ENCODE measurements around the gene GFOD1.
A peak's percentile ranks its signal among the peaks of the same experiment; 100 is the strongest.

The GFOD1 gene

GRCh38 chr6:13479971-13480434, 7.4 kb downstream of the GFOD1 start:
- Histone ChIP-seq H4K91ac (ENCODE audit: low read depth, low read length, poor library complexity) (no peak overlapping the region), H3K18ac (ENCODE audit: low read length) (no peak overlapping the region), H3K4me2 (ENCODE audit: insufficient read depth, low read length, poor library complexity, severe bottlenecking) (no peak overlapping the region), H2BK5ac (ENCODE audit: low read length) (no peak overlapping the region), H2BK15ac (ENCODE audit: low read length) (no peak overlapping the region), H3K9me3 (replicated peaks in 1 of 2; ENCODE audit: control insufficient read depth in 2 of 2, insufficient read depth in 1 of 2, low read depth in 1 of 2, low read length in 2 of 2) (no peaks in the 10 kb centered on the region), H4K8ac (ENCODE audit: low read depth, low read length) (no peak overlapping the region), H2AFZ (ENCODE audit: low read length) (no peak overlapping the region), H3K23ac (ENCODE audit: low read depth, low read length, poor library complexity) (no peak overlapping the region), H3K27me3 (ENCODE audit: control insufficient read depth in 3 of 3, insufficient read depth in 3 of 3, low read depth in 1 of 3, low read length in 3 of 3) (peaks cover 0 to 6% (median 6%) of the 10 kb centered on the region in 3 experiments), H3K27ac (replicated peaks; ENCODE audit: low read length) (no peak overlapping the region), H3K36me3 (replicated peaks in 1 of 2; ENCODE audit: control insufficient read depth in 2 of 2, insufficient read depth in 2 of 2, low read length in 2 of 2) (no peaks in the 10 kb centered on the region), H2BK12ac (ENCODE audit: low read length) (no peak overlapping the region), H2AK5ac (ENCODE audit: low read depth, low read length) (no peak overlapping the region), H3K4ac (ENCODE audit: low read length) (no peak overlapping the region), H3K9ac (ENCODE audit: low read depth, low read length, poor library complexity) (no peak overlapping the region), H3K14ac (ENCODE audit: low read length) (no peak overlapping the region), H3K4me3 (ENCODE audit: low read length in 2 of 2) (peak overlapping the region in 1 of 2 donors; percentile 15), H2BK120ac (ENCODE audit: low read depth, low read length) (no peak overlapping the region), H3K79me1 (ENCODE audit: low read depth, low read length) (peaks cover 2% of the 10 kb centered on the region), H3K4me1 (ENCODE audit: control insufficient read depth in 2 of 2, insufficient read depth in 1 of 2, low read depth in 1 of 2, low read length in 2 of 2) (no peaks in the 10 kb centered on the region)
- DNase-seq (ENCODE audit: low spot score): no peak
- WGBS, 2 donors (ENCODE audit: extremely low coverage in 2 of 2, insufficient read length in 2 of 2, insufficient replicate concordance in 1 of 2): no CpG with 5 or more reads among the region's 4 CpGs

- Histone ChIP-seq H3K27ac (replicated peaks; ENCODE audit: low read length) (no peak overlapping the region), H4K91ac (ENCODE audit: low read depth, low read length, poor library complexity) (no peak overlapping the region), H3K79me1 (ENCODE audit: low read depth, low read length) (peaks cover 2% of the 10 kb centered on the region), H2BK12ac (ENCODE audit: low read length) (no peak overlapping the region), H3K4me1 (ENCODE audit: control insufficient read depth in 2 of 2, insufficient read depth in 1 of 2, low read depth in 1 of 2, low read length in 2 of 2) (no peaks in the 10 kb centered on the region), H3K4ac (ENCODE audit: low read length) (no peak overlapping the region), H3K23ac (ENCODE audit: low read depth, low read length, poor library complexity) (no peak overlapping the region), H2AK5ac (ENCODE audit: low read depth, low read length) (no peak overlapping the region), H3K36me3 (replicated peaks in 1 of 2; ENCODE audit: control insufficient read depth in 2 of 2, insufficient read depth in 2 of 2, low read length in 2 of 2) (no peaks in the 10 kb centered on the region), H4K8ac (ENCODE audit: low read depth, low read length) (no peak overlapping the region), H2AFZ (ENCODE audit: low read length) (no peak overlapping the region), H3K4me3 (ENCODE audit: low read length in 2 of 2) (no peak overlapping the region), H3K18ac (ENCODE audit: low read length) (no peak overlapping the region), H2BK15ac (ENCODE audit: low read length) (no peak overlapping the region), H3K27me3 (ENCODE audit: control insufficient read depth in 3 of 3, insufficient read depth in 3 of 3, low read depth in 1 of 3, low read length in 3 of 3) (peaks cover 0 to 6% (median 3%) of the 10 kb centered on the region in 3 experiments), H2BK120ac (ENCODE audit: low read depth, low read length) (no peak overlapping the region), H3K9me3 (replicated peaks in 1 of 2; ENCODE audit: control insufficient read depth in 2 of 2, insufficient read depth in 1 of 2, low read depth in 1 of 2, low read length in 2 of 2) (no peaks in the 10 kb centered on the region), H3K14ac (ENCODE audit: low read length) (no peak overlapping the region), H3K4me2 (ENCODE audit: insufficient read depth, low read length, poor library complexity, severe bottlenecking) (no peak overlapping the region), H2BK5ac (ENCODE audit: low read length) (no peak overlapping the region), H3K9ac (ENCODE audit: low read depth, low read length, poor library complexity) (no peak overlapping the region)
- no peak for DNase-seq (ENCODE audit: low spot score)
- WGBS, 2 donors (ENCODE audit: extremely low coverage in 2 of 2, insufficient read length in 2 of 2, insufficient replicate concordance in 1 of 2): no CpG with 5 or more reads among the region's 2 CpGs
Observed at GRCh38 chr6:13479206-13479800, 8.1 kb downstream of the GFOD1 start.

DNA sequence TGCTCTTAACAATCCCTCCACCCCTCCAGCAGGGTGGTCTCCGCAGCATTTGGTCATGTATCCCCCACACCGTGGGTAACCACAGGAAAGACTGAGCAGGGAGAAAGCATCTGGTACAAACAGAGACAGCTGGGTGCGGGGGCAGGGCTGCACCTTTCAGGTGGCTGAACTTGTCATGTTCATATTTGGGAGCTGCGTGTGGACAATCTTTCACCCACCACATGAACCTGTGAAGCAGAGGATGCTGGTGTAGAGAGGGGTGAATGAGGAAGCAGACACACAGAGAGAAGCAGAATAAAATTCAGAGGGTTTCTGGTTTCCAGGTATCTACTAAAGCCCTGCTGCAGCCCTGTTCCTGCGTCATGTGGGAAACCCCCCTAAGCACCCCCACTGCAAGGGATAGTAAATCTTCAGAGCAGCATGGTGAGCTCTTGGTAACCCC, 8.9 kb downstream of the GFOD1 start:
- no peak overlapping the region for H2BK120ac ChIP-seq (ENCODE audit: low read depth, low read length)
- no peak overlapping the region for H3K4ac ChIP-seq (ENCODE audit: low read length)
- H3K79me1 ChIP-seq (ENCODE audit: low read depth, low read length): peaks cover 2% of the 10 kb centered on the region
- WGBS, 2 donors (ENCODE audit: extremely low coverage in 2 of 2, insufficient read length in 2 of 2, insufficient replicate concordance in 1 of 2): no CpG with 5 or more reads among the region's 5 CpGs
- no peak overlapping the region for H4K91ac ChIP-seq (ENCODE audit: low read depth, low read length, poor library complexity)
- no peak overlapping the region for H3K4me3 ChIP-seq (ENCODE audit: low read length in 2 of 2)
- no peak for DNase-seq (ENCODE audit: low spot score)
- H2BK12ac ChIP-seq (ENCODE audit: low read length): no peak overlapping the region
- H2BK15ac ChIP-seq (ENCODE audit: low read length): no peak overlapping the region
- no peak overlapping the region for H2AFZ ChIP-seq (ENCODE audit: low read length)
- H4K8ac ChIP-seq (ENCODE audit: low read depth, low read length): no peak overlapping the region
- no peak overlapping the region for H3K14ac ChIP-seq (ENCODE audit: low read length)
- no peaks in the 10 kb centered on the region for H3K9me3 ChIP-seq (replicated peaks in 1 of 2; ENCODE audit: control insufficient read depth in 2 of 2, insufficient read depth in 1 of 2, low read depth in 1 of 2, low read length in 2 of 2)
- H3K18ac ChIP-seq (ENCODE audit: low read length): no peak overlapping the region
- H3K27ac ChIP-seq (replicated peaks; ENCODE audit: low read length): no peak overlapping the region
- no peak overlapping the region for H2BK5ac ChIP-seq (ENCODE audit: low read length)
- no peaks in the 10 kb centered on the region for H3K36me3 ChIP-seq (replicated peaks in 1 of 2; ENCODE audit: control insufficient read depth in 2 of 2, insufficient read depth in 2 of 2, low read length in 2 of 2)
- H3K4me2 ChIP-seq (ENCODE audit: insufficient read depth, low read length, poor library complexity, severe bottlenecking): no peak overlapping the region
- H3K27me3 ChIP-seq (ENCODE audit: control insufficient read depth in 3 of 3, insufficient read depth in 3 of 3, low read depth in 1 of 3, low read length in 3 of 3): peaks cover 0 to 1% (median 0%) of the 10 kb centered on the region in 3 experiments
- H3K4me1 ChIP-seq (ENCODE audit: control insufficient read depth in 2 of 2, insufficient read depth in 1 of 2, low read depth in 1 of 2, low read length in 2 of 2): no peaks in the 10 kb centered on the region
- H3K9ac ChIP-seq (ENCODE audit: low read depth, low read length, poor library complexity): no peak overlapping the region
- H2AK5ac ChIP-seq (ENCODE audit: low read depth, low read length): no peak overlapping the region
- H3K23ac ChIP-seq (ENCODE audit: low read depth, low read length, poor library complexity): no peak overlapping the region

- no peak overlapping the region for H3K27ac ChIP-seq (replicated peaks; ENCODE audit: low read length)
Observed at GRCh38 chr6:13474787-13475186, 12.6 kb downstream of the GFOD1 start.

More at GRCh38 chr6:13474787-13475186, 12.6 kb downstream of the GFOD1 start:
- no peak overlapping the region for H3K4me3 ChIP-seq (ENCODE audit: low read length in 2 of 2)
- no peak overlapping the region for H2AK5ac ChIP-seq (ENCODE audit: low read depth, low read length)
- peaks cover 3 to 7% of the 10 kb centered on the region in 2 donors for H3K4me1 ChIP-seq (ENCODE audit: control insufficient read depth in 2 of 2, insufficient read depth in 1 of 2, low read depth in 1 of 2, low read length in 2 of 2)
- WGBS, 2 donors (ENCODE audit: extremely low coverage in 2 of 2, insufficient read length in 2 of 2, insufficient replicate concordance in 1 of 2): no CpG with 5 or more reads among the region's 3 CpGs
- H3K9ac ChIP-seq (ENCODE audit: low read depth, low read length, poor library complexity): no peak overlapping the region
- no peak overlapping the region for H3K4ac ChIP-seq (ENCODE audit: low read length)
- no peaks in the 10 kb centered on the region for H3K36me3 ChIP-seq (replicated peaks in 1 of 2; ENCODE audit: control insufficient read depth in 2 of 2, insufficient read depth in 2 of 2, low read length in 2 of 2)
- no peaks in the 10 kb centered on the region for H3K9me3 ChIP-seq (replicated peaks in 1 of 2; ENCODE audit: control insufficient read depth in 2 of 2, insufficient read depth in 1 of 2, low read depth in 1 of 2, low read length in 2 of 2)
- H2BK120ac ChIP-seq (ENCODE audit: low read depth, low read length): no peak overlapping the region
- no peak overlapping the region for H2BK5ac ChIP-seq (ENCODE audit: low read length)
- no peak overlapping the region for H3K14ac ChIP-seq (ENCODE audit: low read length)
- no peak overlapping the region for H2BK15ac ChIP-seq (ENCODE audit: low read length)
- DNase-seq (ENCODE audit: low spot score): no peak
- no peak overlapping the region for H4K91ac ChIP-seq (ENCODE audit: low read depth, low read length, poor library complexity)
- no peak overlapping the region for H3K23ac ChIP-seq (ENCODE audit: low read depth, low read length, poor library complexity)
- no peaks in the 10 kb centered on the region for H3K27me3 ChIP-seq (ENCODE audit: control insufficient read depth in 3 of 3, insufficient read depth in 3 of 3, low read depth in 1 of 3, low read length in 3 of 3)
- H2BK12ac ChIP-seq (ENCODE audit: low read length): no peak overlapping the region
- H2AFZ ChIP-seq (ENCODE audit: low read length): no peak overlapping the region
- no peak overlapping the region for H4K8ac ChIP-seq (ENCODE audit: low read depth, low read length)
- H3K79me1 ChIP-seq (ENCODE audit: low read depth, low read length): no peaks in the 10 kb centered on the region
- no peak overlapping the region for H3K4me2 ChIP-seq (ENCODE audit: insufficient read depth, low read length, poor library complexity, severe bottlenecking)
- H3K18ac ChIP-seq (ENCODE audit: low read length): no peak overlapping the region

Measured in neuronal stem cell (in vitro differentiated cells).